Measurements from ENCODE around the gene FBXW11. TPM values are rescaled to one million over a fixed set of nuclear protein-coding genes. Genes with fewer than 3 reads are reported as not detected.

Gene FBXW11
- total RNA-seq, 1 experiment from 2014 or later: 54.8 TPM

- BruUV-seq (replicated peaks): no TSS peak
- H3K27me3 ChIP-seq (ENCODE audit: insufficient read depth, low read depth): no peaks in the 10 kb centered on the region
- H3K4me1 ChIP-seq (replicated peaks; ENCODE audit: insufficient read depth): no peaks in the 10 kb centered on the region
- H3K9me3 ChIP-seq (ENCODE audit: insufficient read depth, low read depth): no peaks in the 10 kb centered on the region
- ChIA-PET CTCF (no interaction called here), POLR2A (ENCODE audit: unreplicated experiment) (no interaction called here)
- H4K20me1 ChIP-seq (ENCODE audit: insufficient read depth): peaks cover 28% of the 10 kb centered on the region
- DNase-seq: no peak
- H3F3A ChIP-seq (ENCODE audit: insufficient read depth, low read depth): peaks cover 3% of the 10 kb centered on the region; the same call in 1 of the 2 replicates
- TF ChIP-seq CTCF (conservative IDR thresholded peaks at IDR 0.05) (no peak), EZH2 (IDR thresholded peaks at IDR 0.05; ENCODE audit: low read depth) (no peak)
- peaks cover 97% of the 10 kb centered on the region for H3K79me2 ChIP-seq (ENCODE audit: low read depth)
- intact Hi-C loops (cut with micrococcal nuclease; ENCODE audit: unreplicated experiment): no loop called here
- no peak overlapping the region for H3K4me2 ChIP-seq
- H3K9me2 ChIP-seq (ENCODE audit: insufficient read depth): no peaks in the 10 kb centered on the region
- H3K4me3 ChIP-seq: no peak overlapping the region
- H3K36me3 ChIP-seq (ENCODE audit: low read depth): no peaks in the 10 kb centered on the region
- no peak overlapping the region for H3K27ac ChIP-seq
- no peak overlapping the region for H2AFZ ChIP-seq
Measured at GRCh38 chr5:171965745-171966144, 40.7 kb downstream of the FBXW11 start.

GRCh38 chr5:171963416-171963815 is 43.0 kb downstream of the FBXW11 start:
- Histone ChIP-seq H3K4me1 (replicated peaks; ENCODE audit: insufficient read depth) (no peaks in the 10 kb centered on the region), H3F3A (ENCODE audit: insufficient read depth, low read depth) (peaks cover 3% of the 10 kb centered on the region; the same call in 1 of the 2 replicates), H3K27me3 (ENCODE audit: insufficient read depth, low read depth) (no peaks in the 10 kb centered on the region), H3K4me3 (no peak overlapping the region), H3K9me2 (ENCODE audit: insufficient read depth) (no peaks in the 10 kb centered on the region), H3K36me3 (ENCODE audit: low read depth) (0 out of 2 replicates have a peak, but pooled peaks cover 5% of the 10 kb centered on the region), H3K9me3 (ENCODE audit: insufficient read depth, low read depth) (no peaks in the 10 kb centered on the region), H3K4me2 (no peak overlapping the region), H3K79me2 (ENCODE audit: low read depth) (peaks cover 95% of the 10 kb centered on the region), H4K20me1 (ENCODE audit: insufficient read depth) (peaks cover 41% of the 10 kb centered on the region), H2AFZ (no peak overlapping the region), H3K27ac (no peak overlapping the region)
- no peak for DNase-seq
- no TSS peak for BruUV-seq (replicated peaks)
- intact Hi-C loops (cut with micrococcal nuclease; ENCODE audit: unreplicated experiment): no loop called here
- ChIA-PET CTCF (interaction anchor here (0.5 kb wide), 2 partner anchors 13 to 83 kb away, joined by 3 to 6 read pairs; no protein-coding TSS in a partner anchor), POLR2A (ENCODE audit: unreplicated experiment) (no interaction called here)
- TF ChIP-seq EZH2 (IDR thresholded peaks at IDR 0.05; ENCODE audit: low read depth) (no peak), CTCF (conservative IDR thresholded peaks at IDR 0.05) (no peak)

- Histone ChIP-seq H4K20me1 (ENCODE audit: insufficient read depth) (peaks cover 35% of the 10 kb centered on the region), H3K27me3 (ENCODE audit: insufficient read depth, low read depth) (no peaks in the 10 kb centered on the region), H3K4me2 (no peak overlapping the region), H3K9me2 (ENCODE audit: insufficient read depth) (no peaks in the 10 kb centered on the region), H3K4me1 (replicated peaks; ENCODE audit: insufficient read depth) (0 out of 2 replicates have a peak, but pooled peaks cover 7% of the 10 kb centered on the region), H3F3A (ENCODE audit: insufficient read depth, low read depth) (peaks cover 3% of the 10 kb centered on the region; the same call in 1 of the 2 replicates), H3K4me3 (no peak overlapping the region), H2AFZ (no peak overlapping the region), H3K9me3 (ENCODE audit: insufficient read depth, low read depth) (no peaks in the 10 kb centered on the region), H3K27ac (no peak overlapping the region), H3K36me3 (ENCODE audit: low read depth) (0 out of 2 replicates have a peak, but pooled peaks cover 8% of the 10 kb centered on the region), H3K79me2 (ENCODE audit: low read depth) (peaks cover 96% of the 10 kb centered on the region)
- intact Hi-C loops (cut with micrococcal nuclease; ENCODE audit: unreplicated experiment): no loop called here
- ChIA-PET CTCF (no interaction called here), POLR2A (ENCODE audit: unreplicated experiment) (no interaction called here)
- DNase-seq: no peak
- no TSS peak for BruUV-seq (replicated peaks)
- no peak for TF ChIP-seq EZH2 (IDR thresholded peaks at IDR 0.05; ENCODE audit: low read depth)
- no peak for TF ChIP-seq CTCF (conservative IDR thresholded peaks at IDR 0.05)
Measured at GRCh38 chr5:171961117-171961516, 45.3 kb downstream of the FBXW11 start.
